ENCODE results near the gene ADIPOR2.

DNA sequence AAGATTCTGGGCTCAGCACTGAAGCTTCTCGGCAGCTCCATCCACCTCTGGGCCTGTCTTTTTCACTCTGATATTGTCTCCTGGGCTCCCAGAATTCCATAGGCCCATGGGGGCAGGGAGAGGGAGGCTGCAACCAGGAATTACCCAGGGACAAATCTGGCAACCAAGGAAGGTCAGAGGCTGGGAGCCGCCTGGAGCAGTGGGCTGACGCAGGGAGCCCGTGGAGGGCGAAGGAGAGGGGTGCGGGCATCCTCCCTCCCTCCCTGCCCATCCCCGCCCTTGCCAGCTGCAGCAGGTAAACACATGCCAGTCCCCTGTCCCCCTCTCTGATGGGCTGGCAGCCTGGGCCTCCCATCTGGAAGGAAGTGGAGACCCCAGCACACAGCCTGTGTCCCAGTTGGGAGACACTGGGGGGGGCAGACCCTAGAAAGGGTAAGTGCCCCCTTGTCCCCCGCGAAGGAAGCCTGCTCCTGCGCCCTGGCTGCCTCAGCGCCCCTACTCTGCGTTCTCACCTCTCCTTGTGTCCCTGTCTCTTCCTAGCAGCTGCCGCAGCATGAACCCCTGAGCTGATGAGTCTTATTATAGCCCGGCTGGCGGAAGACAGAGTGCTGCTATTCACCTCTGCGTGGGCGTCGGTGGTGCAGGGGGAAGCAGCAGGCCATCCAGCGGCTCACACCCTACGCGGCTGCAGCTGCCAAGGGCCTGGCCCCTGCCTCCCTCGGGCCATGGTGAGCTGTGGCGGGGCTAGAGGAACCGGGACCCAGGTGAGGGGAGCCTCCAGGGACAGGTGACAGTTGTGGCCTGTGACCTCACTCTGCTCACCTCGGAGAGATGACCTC is 136.2 kb downstream of the ADIPOR2 start:
- TF ChIP-seq, protein P1, sequence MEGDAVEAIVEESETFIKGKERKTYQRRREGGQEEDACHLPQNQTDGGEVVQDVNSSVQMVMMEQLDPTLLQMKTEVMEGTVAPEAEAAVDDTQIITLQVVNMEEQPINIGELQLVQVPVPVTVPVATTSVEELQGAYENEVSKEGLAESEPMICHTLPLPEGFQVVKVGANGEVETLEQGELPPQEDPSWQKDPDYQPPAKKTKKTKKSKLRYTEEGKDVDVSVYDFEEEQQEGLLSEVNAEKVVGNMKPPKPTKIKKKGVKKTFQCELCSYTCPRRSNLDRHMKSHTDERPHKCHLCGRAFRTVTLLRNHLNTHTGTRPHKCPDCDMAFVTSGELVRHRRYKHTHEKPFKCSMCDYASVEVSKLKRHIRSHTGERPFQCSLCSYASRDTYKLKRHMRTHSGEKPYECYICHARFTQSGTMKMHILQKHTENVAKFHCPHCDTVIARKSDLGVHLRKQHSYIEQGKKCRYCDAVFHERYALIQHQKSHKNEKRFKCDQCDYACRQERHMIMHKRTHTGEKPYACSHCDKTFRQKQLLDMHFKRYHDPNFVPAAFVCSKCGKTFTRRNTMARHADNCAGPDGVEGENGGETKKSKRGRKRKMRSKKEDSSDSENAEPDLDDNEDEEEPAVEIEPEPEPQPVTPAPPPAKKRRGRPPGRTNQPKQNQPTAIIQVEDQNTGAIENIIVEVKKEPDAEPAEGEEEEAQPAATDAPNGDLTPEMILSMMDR (IDR thresholded peaks at IDR 0.05; ENCODE audit: low read length), result no peak
- TF ChIP-seq EZH2 (IDR thresholded peaks at IDR 0.05; ENCODE audit: borderline replicate concordance, low read length), result no peak

All from OCI-LY1 (cell line).